Activated CD4-positive, alpha-beta T cell treated with anti-CD3 and anti-CD28 coated beads, Interleukin-2, amount 50 U/mL, for 16 hours (primary cell): ENCODE measurements around the gene MRGPRG.
A peak's percentile ranks its signal among the peaks of the same experiment; 100 is the strongest.
"Not testable (repeated sequence)": the region's sequence is repeated elsewhere in the genome, so short reads cannot be mapped to it uniquely, and the experiment has no call there.

Experiments
- DNase-seq: peaks from one replicate; pipeline ENCODE4 v3.0.0-alpha.2; 2020

MRGPRG gene

DNA sequence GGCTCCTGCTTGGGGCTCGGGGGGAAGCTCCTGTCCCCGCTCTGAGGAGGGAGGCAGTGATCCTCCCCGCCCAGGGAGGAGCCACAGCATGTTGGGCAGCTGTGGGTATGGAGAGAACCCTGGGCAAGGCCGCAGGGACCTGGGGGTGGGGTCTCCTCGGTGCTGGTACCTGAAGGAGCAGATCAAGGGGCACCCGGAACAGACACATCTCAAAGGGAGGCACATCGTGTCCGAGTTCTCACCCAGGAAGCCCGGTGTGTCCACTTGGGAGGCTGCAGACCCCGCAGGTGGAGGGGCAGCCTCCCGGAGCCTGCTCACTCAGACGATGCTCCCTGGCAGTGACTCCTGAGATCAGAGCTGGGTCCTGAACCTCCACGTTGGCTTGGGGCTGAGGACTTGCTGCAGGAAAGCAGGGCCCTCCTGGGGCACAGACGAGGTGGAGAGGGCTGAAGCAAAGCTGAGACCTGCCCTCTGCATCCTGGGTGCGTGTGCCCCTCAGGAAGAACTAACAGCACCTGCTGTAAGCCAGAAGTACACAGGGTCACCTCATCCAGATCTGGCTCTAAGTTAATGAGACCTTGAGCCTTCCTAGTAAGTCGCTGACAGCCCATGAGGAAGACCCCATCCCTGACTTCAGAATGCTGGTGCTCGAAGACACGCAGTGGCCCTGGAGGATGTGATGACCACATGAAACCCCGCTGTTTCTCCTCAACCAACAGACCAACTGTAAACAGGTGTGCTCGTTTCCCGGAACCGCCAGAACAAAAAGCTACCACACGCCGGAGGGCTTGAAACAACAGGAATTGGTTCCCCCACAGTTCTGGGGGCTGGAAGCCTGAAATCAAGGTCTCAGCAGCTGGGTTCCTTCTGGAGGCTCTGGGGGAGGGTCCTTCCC lies 47.6 kb downstream of the MRGPRG start:
- DNase-seq, result no peak

DNA sequence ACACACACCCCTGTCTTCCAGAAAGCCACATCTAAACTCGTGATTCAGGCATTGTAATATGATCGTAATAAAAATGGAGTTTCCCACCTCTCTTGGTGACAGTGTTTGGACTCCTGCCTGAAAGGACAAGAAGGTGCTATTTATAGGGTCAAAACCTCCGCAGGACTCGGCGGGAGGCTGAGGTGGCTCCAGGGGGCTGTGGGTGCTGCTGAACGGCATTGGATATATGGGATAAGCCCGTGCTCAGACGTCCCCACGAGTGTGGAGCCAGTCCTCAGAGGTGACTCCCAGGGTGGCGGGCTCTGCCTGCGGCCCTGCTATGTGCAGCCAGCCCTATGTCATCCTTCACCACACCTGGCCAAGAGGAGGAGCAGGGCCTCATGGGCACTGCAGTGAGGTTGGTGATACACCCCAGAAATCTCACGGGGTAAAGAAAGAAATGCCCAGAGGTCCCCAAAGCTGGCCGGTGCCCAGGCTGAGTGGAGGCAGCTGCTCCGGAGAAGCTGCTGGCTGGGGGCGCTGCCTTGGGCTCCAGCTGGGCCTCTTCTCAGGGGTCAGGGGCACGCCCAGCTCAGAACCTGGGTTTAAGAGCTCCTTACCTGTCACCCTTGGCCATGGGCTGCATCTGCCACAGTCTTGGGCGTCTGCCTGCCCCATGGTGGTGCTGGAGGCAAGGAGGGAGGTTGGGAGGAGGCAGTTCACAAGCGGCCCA lies 48.4 kb downstream of the MRGPRG start:
- DNase-seq, result no peak

DNA sequence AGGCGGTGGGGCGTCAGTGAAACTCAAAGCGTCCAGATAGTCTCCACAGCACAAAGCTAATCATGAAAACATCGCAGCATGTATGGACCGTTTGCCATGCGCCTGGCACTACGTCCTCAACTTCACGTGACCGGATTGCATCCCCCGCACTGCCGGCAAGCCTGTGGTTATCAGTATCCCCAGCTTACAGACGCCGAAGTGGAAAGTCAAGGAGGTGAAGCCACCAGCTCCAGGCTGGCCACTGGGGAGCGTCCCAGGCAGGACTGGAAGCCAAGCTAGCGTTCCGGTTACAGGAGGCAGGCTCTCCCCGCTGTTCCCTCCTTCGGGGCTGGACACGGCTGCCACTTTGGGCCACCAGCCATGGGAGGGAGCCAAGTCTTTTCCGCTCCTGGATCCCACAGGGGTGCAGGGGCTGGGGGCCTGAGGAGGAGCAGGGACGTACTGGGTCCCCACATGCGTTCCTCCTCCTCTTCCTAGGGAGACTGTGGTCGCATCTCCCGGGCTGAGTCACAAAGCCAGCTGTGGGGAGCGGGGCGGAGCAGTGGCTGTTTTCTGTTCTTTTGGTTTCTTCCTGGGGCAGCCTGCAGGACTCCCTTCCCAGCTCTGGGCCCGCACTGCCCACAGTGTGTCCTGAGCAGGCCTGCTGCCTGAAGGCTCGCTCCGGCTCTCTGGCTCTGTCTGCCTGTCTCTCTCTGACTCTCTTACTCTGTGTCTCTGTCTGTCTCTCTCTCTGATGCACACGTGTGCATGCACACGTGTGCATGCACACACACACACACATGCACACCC lies 49.2 kb downstream of the MRGPRG start:
- peak; percentile 9 for DNase-seq

DNA sequence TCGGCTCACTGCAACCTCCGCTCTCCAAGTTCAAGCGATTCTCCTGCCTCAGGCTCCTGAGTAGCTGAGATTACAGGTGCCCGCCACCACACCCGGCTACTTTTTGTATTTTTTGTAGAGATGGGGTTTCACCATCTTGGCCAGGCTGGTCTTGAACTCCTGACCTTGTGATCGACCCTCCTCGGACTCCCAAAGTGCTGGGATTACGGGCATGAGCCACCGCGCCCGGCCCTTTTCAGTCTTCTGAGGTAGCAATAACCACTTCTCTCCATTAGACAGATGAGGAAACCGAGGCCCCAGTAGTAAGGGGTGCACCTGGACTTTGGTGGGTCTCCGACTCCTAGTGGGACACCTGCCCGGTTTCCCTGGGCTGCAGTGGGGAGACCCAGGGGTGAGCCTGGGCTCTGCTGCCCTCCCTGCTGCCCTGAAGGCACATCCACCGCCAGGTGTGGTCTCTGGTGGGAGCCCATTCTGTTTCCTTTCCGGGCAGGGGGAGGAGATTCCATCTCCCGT lies 49.8 kb downstream of the MRGPRG start:
- DNase-seq, result not testable (repeated sequence)
